Hepatocyte (in vitro differentiated cells): ENCODE measurements around the gene ARF6.

Experiments used
- CTCF ChIP-seq: fragments of 200-600 bp; sonication (generic); IDR thresholded peaks from 2 replicates; pipeline ENCODE4 v1.5.1; 2016; ENCODE audit warnings: antibody characterized with exemption, mild to moderate bottlenecking; ENCODE audit not compliant: poor library complexity
- EZH2 ChIP-seq: fragments of 200-600 bp; sonication (generic); IDR thresholded peaks from 2 replicates; pipeline ENCODE4 v1.6.1; 2016; ENCODE audit warnings: antibody characterized with exemption, mild to moderate bottlenecking, borderline replicate concordance
- EZH2phosphoT487 ChIP-seq: fragments of 200-600 bp; sonication (generic); IDR thresholded peaks from one replicate; pipeline ENCODE4 v1.6.1; 2018; ENCODE audit warnings: antibody characterized with exemption, mild to moderate bottlenecking, low read depth, moderate library complexity; ENCODE audit not compliant: unreplicated experiment, severe bottlenecking

GRCh38 chr14:49870908-49871307, 22.0 kb upstream of the ARF6 start:
- TF ChIP-seq EZH2 (no peak), EZH2phosphoT487 (no peak), CTCF (no peak)
